ENCODE results near the gene NHSL2.

- TF ChIP-seq CTCF (IDR thresholded peaks at IDR 0.05; ENCODE audit: low read depth, low read length) (no peak), EZH2phosphoT487 (IDR thresholded peaks at IDR 0.05; ENCODE audit: low read depth) (no peak)
Observed at GRCh38 chrX:71949844-71950445, 39.3 kb downstream of the NHSL2 start.
